Panc1 (cell line): Measurements from ENCODE around the gene GLIS1. TPM values are rescaled to one million over a fixed set of nuclear protein-coding genes. Genes with fewer than 3 reads are reported as not detected.

ENCODE experiments used
- ATAC-seq: fragments of 200-7000 bp; cut with Tn5 transposase; 2 replicates; pipeline ENCODE4 v1.9.1; 2020; ENCODE audit warnings: mild to moderate bottlenecking, moderate library complexity
- BruUV-seq: library from RNA; stranded (reverse); fragments of 400-500 nt; replicated peaks from 2 replicates; lab custom pipeline; 2021; lab: Mats Ljungman, UMichigan
- CTCF ChIA-PET: fragments of 300-600 bp; sonication (Branson Sonifier 250); formaldehyde crosslinking; loops from one replicate; lab custom pipeline; 2022; ENCODE audit warnings: antibody characterized with exemption; lab: Charles Lee
- POLR2A ChIA-PET: fragments of 300-600 bp; sonication (Branson Sonifier 250); formaldehyde crosslinking; loops from one replicate; lab custom pipeline; 2022; ENCODE audit warnings: antibody characterized with exemption; lab: Charles Lee
- DNase-seq: peaks from one replicate; pipeline ENCODE4 v3.0.0-alpha.2; 2010; ENCODE audit warnings: low read depth, low spot score
- H3K27ac ChIP-seq: 2 replicates; pipeline ENCODE4 v1.5.1; 2011; ENCODE audit warnings: mild to moderate bottlenecking, low read length, inconsistent platforms
- H3K27me3 ChIP-seq: fragments of 200-500 bp; sonication (Bioruptor generic); 2 replicates; pipeline ENCODE4 v1.6.0; 2014; ENCODE audit warnings: low read length, inconsistent platforms; ENCODE audit not compliant: control insufficient read depth, insufficient read depth
- H3K36me3 ChIP-seq: fragments of 200-500 bp; sonication (Bioruptor generic); 2 replicates; pipeline ENCODE4 v1.5.1; 2014; ENCODE audit warnings: inconsistent platforms, mild to moderate bottlenecking, low read length, moderate library complexity; ENCODE audit not compliant: control insufficient read depth, insufficient read depth
- H3K4me1 ChIP-seq: 2 replicates; pipeline ENCODE4 v1.5.1; 2011; ENCODE audit warnings: inconsistent platforms, mild to moderate bottlenecking, low read length, moderate library complexity; ENCODE audit not compliant: control insufficient read depth, insufficient read depth
- H3K4me3 ChIP-seq, 2 experiments: 2 replicates each; pipeline ENCODE4 v1.5.1; 2011 to 2012; ENCODE audit warnings: low read depth in 2 of 2, low read length in 2 of 2, mild to moderate bottlenecking in 2 of 2, inconsistent platforms in 1 of 2, moderate library complexity in 1 of 2
- H3K9me3 ChIP-seq: fragments of 200-500 bp; sonication (Bioruptor generic); 2 replicates; pipeline ENCODE4 v1.5.1; 2014; ENCODE audit warnings: low read depth, mild to moderate bottlenecking, inconsistent platforms, low read length, moderate library complexity; ENCODE audit not compliant: control insufficient read depth, insufficient read depth
- POLR2AphosphoS5 ChIP-seq: IDR thresholded peaks from 2 replicates; pipeline ENCODE4 v1.6.1; 2012; ENCODE audit warnings: mild to moderate bottlenecking, low read depth, low read length, moderate library complexity
- SIN3A ChIP-seq: IDR thresholded peaks from 2 replicates; pipeline ENCODE4 v1.6.1; 2012; ENCODE audit warnings: low read depth, mild to moderate bottlenecking, low read length, moderate library complexity, borderline replicate concordance; ENCODE audit not compliant: insufficient read depth
- TCF7L2 ChIP-seq: IDR thresholded peaks from 2 replicates; pipeline ENCODE4 v1.6.1; 2011; ENCODE audit warnings: mild to moderate bottlenecking, low read depth, low read length, inconsistent platforms
- in situ Hi-C: cut with HindIII; loops from 2 replicates; pipeline ENCODE4 v1.10.0; 2016; ENCODE audit warnings: low sequenced_read_pairs, low pct_unique_long_range_greater_than_20kb
- intact Hi-C: fragments of 100-400 bp; cut with micrococcal nuclease; formaldehyde crosslinking; loops from one replicate; pipeline ENCODE4 v1.10.0; 2022; ENCODE audit not compliant: unreplicated experiment
- total RNA-seq: library from RNA; stranded (reverse); gene quantifications from one replicate; pipeline ENCODE4 v1.2.1, GENCODE V29; 2021; ENCODE audit not compliant: unreplicated experiment
- TF ChIP-seq, protein P1 (sequence below): fragments of 450-650 bp; IDR thresholded peaks from 2 replicates; pipeline ENCODE4 v1.5.1; 2017; ENCODE audit warnings: mild to moderate bottlenecking
- TF ChIP-seq, protein P2 (sequence below), 2 experiments: IDR thresholded peaks; 2 replicates each; pipeline ENCODE4 v1.6.1; 2011 to 2012; ENCODE audit warnings: low read depth in 2 of 2, control low read depth in 1 of 2, low read length in 1 of 2, mild to moderate bottlenecking in 1 of 2, moderate library complexity in 1 of 2; ENCODE audit not compliant: insufficient read depth in 1 of 2

GLIS1 gene
- total RNA-seq, 1 experiment from 2014 or later = 0.28 TPM

GRCh38 chr1:53654216-53655210 lies 84.5 kb downstream of the GLIS1 start:
- ChIA-PET POLR2A (no interaction called here), CTCF (no interaction called here)
- intact Hi-C loops (no loop called here), in situ Hi-C loops (no loop called here)
- H3K36me3 ChIP-seq = no peaks in the 10 kb centered on the region
- no peak overlapping the region for H3K4me3 ChIP-seq
- peaks cover 7% of the 10 kb centered on the region; the same call in 1 of the 2 replicates for H3K27me3 ChIP-seq
- DNase-seq (no peak), ATAC-seq (no peak)
- no peak overlapping the region for H3K27ac ChIP-seq
- no peaks in the 10 kb centered on the region for H3K4me1 ChIP-seq
- no TSS peak for BruUV-seq
- H3K9me3 ChIP-seq = no peaks in the 10 kb centered on the region
- TF ChIP-seq, protein P1, sequence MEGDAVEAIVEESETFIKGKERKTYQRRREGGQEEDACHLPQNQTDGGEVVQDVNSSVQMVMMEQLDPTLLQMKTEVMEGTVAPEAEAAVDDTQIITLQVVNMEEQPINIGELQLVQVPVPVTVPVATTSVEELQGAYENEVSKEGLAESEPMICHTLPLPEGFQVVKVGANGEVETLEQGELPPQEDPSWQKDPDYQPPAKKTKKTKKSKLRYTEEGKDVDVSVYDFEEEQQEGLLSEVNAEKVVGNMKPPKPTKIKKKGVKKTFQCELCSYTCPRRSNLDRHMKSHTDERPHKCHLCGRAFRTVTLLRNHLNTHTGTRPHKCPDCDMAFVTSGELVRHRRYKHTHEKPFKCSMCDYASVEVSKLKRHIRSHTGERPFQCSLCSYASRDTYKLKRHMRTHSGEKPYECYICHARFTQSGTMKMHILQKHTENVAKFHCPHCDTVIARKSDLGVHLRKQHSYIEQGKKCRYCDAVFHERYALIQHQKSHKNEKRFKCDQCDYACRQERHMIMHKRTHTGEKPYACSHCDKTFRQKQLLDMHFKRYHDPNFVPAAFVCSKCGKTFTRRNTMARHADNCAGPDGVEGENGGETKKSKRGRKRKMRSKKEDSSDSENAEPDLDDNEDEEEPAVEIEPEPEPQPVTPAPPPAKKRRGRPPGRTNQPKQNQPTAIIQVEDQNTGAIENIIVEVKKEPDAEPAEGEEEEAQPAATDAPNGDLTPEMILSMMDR = no peak
- no peak for TF ChIP-seq TCF7L2
- TF ChIP-seq SIN3A = no peak
- TF ChIP-seq, protein P2, sequence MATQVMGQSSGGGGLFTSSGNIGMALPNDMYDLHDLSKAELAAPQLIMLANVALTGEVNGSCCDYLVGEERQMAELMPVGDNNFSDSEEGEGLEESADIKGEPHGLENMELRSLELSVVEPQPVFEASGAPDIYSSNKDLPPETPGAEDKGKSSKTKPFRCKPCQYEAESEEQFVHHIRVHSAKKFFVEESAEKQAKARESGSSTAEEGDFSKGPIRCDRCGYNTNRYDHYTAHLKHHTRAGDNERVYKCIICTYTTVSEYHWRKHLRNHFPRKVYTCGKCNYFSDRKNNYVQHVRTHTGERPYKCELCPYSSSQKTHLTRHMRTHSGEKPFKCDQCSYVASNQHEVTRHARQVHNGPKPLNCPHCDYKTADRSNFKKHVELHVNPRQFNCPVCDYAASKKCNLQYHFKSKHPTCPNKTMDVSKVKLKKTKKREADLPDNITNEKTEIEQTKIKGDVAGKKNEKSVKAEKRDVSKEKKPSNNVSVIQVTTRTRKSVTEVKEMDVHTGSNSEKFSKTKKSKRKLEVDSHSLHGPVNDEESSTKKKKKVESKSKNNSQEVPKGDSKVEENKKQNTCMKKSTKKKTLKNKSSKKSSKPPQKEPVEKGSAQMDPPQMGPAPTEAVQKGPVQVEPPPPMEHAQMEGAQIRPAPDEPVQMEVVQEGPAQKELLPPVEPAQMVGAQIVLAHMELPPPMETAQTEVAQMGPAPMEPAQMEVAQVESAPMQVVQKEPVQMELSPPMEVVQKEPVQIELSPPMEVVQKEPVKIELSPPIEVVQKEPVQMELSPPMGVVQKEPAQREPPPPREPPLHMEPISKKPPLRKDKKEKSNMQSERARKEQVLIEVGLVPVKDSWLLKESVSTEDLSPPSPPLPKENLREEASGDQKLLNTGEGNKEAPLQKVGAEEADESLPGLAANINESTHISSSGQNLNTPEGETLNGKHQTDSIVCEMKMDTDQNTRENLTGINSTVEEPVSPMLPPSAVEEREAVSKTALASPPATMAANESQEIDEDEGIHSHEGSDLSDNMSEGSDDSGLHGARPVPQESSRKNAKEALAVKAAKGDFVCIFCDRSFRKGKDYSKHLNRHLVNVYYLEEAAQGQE (IDR thresholded peaks at IDR 0.05; ENCODE audit: insufficient read depth in 1 of 2, low read depth in 2 of 2, low read length in 1 of 2) = no peak
- no peak for TF ChIP-seq POLR2AphosphoS5

GRCh38 chr1:53653631-53654030 lies 85.3 kb downstream of the GLIS1 start:
- in situ Hi-C loops = no loop called here
- H3K36me3 ChIP-seq = no peaks in the 10 kb centered on the region
- no TSS peak for BruUV-seq
- CTCF ChIA-PET = no interaction called here
- no peaks in the 10 kb centered on the region for H3K9me3 ChIP-seq
- no peak overlapping the region for H3K4me3 ChIP-seq
- TF ChIP-seq SIN3A (no peak), TCF7L2 (no peak), POLR2AphosphoS5 (no peak)
- TF ChIP-seq, protein P2 (IDR thresholded peaks at IDR 0.05; ENCODE audit: insufficient read depth in 1 of 2, low read depth in 2 of 2, low read length in 1 of 2) = no peak
- TF ChIP-seq, protein P1 = no peak
- H3K27ac ChIP-seq = no peak overlapping the region
- H3K4me1 ChIP-seq = no peaks in the 10 kb centered on the region
- peaks cover 12% of the 10 kb centered on the region; the same call in 1 of the 2 replicates for H3K27me3 ChIP-seq
- DNase-seq (no peak), ATAC-seq (no peak)
- intact Hi-C loops = no loop called here
- POLR2A ChIA-PET = no interaction called here
